Hepatocyte (in vitro differentiated cells): ENCODE results near the gene EPHB4. TPM values are rescaled to one million over a fixed set of nuclear protein-coding genes. Genes with fewer than 3 reads are reported as not detected.

ENCODE experiments used
- DNase-seq: peaks from one replicate; pipeline ENCODE4 v3.0.0-alpha.2; 2016; ENCODE audit warnings: low spot score
- H2AFZ ChIP-seq: fragments of 200-600 bp; sonication (generic); 2 replicates; pipeline ENCODE4 v1.6.0; 2016; ENCODE audit warnings: antibody characterized with exemption, mild to moderate bottlenecking
- H3K27ac ChIP-seq: fragments of 200-600 bp; sonication (generic); 2 replicates; pipeline ENCODE4 v1.5.1; 2016; ENCODE audit warnings: mild to moderate bottlenecking
- H3K27me3 ChIP-seq: fragments of 200-600 bp; sonication (generic); 2 replicates; pipeline ENCODE4 v1.6.1; 2016
- H3K36me3 ChIP-seq: fragments of 200-600 bp; sonication (generic); replicated peaks from 2 replicates; pipeline ENCODE4 v1.5.1; 2016; ENCODE audit warnings: low read depth; ENCODE audit not compliant: insufficient read depth
- H3K4me1 ChIP-seq: fragments of 200-600 bp; sonication (generic); 2 replicates; pipeline ENCODE4 v1.5.1; 2016; ENCODE audit warnings: mild to moderate bottlenecking, moderate library complexity; ENCODE audit not compliant: insufficient read depth
- H3K4me2 ChIP-seq: fragments of 200-600 bp; sonication (generic); 2 replicates; pipeline ENCODE4 v1.6.0; 2016
- H3K4me3 ChIP-seq: fragments of 200-600 bp; sonication (generic); 2 replicates; pipeline ENCODE4 v1.5.1; 2016; ENCODE audit warnings: mild to moderate bottlenecking
- H3K79me2 ChIP-seq: fragments of 200-600 bp; sonication (generic); 2 replicates; pipeline ENCODE4 v1.6.0; 2017; ENCODE audit warnings: mild to moderate bottlenecking
- H3K9me2 ChIP-seq: fragments of 200-600 bp; sonication (generic); replicated peaks from 2 replicates; pipeline ENCODE4 v1.6.0; 2017; ENCODE audit warnings: mild to moderate bottlenecking; ENCODE audit not compliant: insufficient read depth
- H3K9me3 ChIP-seq: fragments of 200-600 bp; sonication (generic); 2 replicates; pipeline ENCODE4 v1.5.1; 2016; ENCODE audit warnings: low read depth, mild to moderate bottlenecking
- H4K20me1 ChIP-seq: fragments of 200-600 bp; sonication (generic); 2 replicates; pipeline ENCODE4 v1.6.0; 2016; ENCODE audit warnings: mild to moderate bottlenecking; ENCODE audit not compliant: insufficient read depth, poor library complexity, severe bottlenecking
- EZH2 ChIP-seq: fragments of 200-600 bp; sonication (generic); IDR thresholded peaks from 2 replicates; pipeline ENCODE4 v1.6.1; 2016; ENCODE audit warnings: antibody characterized with exemption, mild to moderate bottlenecking, borderline replicate concordance
- EZH2phosphoT487 ChIP-seq: fragments of 200-600 bp; sonication (generic); IDR thresholded peaks from one replicate; pipeline ENCODE4 v1.6.1; 2018; ENCODE audit warnings: antibody characterized with exemption, mild to moderate bottlenecking, low read depth, moderate library complexity; ENCODE audit not compliant: unreplicated experiment, severe bottlenecking
- WGBS: methylation state at CpG from one replicate; pipeline ENCODE4 v1.1.6; 2016; ENCODE audit warnings: low lambda C conversion rate; ENCODE audit errors: missing lambda C conversion rate; 5-methylcytosine and 5-hydroxymethylcytosine counted together
- polyA plus RNA-seq: library from polyadenylated mRNA; unstranded; fragments of >200 nt; fragmentation: Nextera tagmentation; extraction: Ambion mirVana; gene quantifications from 2 replicates; pipeline ENCODE4 v1.2.1, GENCODE V29; 2016
- total RNA-seq: library from RNA; depleted of rRNA; stranded (reverse); fragments of >200 nt; gene quantifications from 2 replicates; pipeline ENCODE4 v1.2.3, GENCODE V29; 2014
- TF ChIP-seq, protein P1 (sequence below): fragments of 200-600 bp; sonication (generic); IDR thresholded peaks from 2 replicates; pipeline ENCODE4 v1.5.1; 2016; ENCODE audit warnings: antibody characterized with exemption, mild to moderate bottlenecking; ENCODE audit not compliant: poor library complexity

Gene EPHB4
- total and polyA plus RNA-seq, 2 experiments from 2014 or later: 51.6 to 61.1 TPM

DNA sequence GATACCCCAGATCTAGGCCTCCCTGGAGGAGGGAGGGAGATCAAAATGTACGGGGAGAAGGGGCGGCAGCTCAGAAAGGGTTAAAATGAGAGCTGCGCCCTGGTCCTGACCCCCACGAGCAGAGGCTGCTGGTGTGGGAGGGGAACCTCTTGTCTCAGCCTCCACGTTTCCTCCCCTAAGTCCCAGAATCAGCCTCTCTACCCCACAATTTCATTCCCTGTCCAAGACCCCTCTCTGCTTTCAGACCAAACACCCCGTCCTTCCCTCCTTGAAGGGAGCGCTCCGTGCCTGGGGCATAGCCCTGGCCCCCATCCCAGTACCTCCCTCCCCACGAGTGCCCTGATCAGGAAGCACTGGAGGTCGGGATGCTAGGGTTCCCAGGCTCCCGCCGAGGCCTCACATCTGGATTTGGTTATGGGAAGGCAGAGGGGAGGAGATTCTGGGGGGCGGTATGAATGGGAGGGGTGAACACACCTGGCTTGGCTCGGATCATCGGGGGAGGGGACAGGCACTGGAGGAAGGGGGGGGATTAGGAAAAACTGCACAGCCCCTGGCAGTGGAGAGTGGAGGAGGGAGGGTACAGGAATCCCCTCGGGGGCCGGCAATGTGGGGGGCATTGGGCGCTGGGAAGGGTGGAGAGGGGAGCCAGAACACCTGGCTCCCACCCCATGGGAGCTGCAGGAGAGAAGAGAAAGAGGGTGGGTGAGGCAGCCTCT is 2.7 kb downstream of the EPHB4 start:
- no peaks in the 10 kb centered on the region for H3K27me3 ChIP-seq
- H3K9me2 ChIP-seq: no peaks in the 10 kb centered on the region
- no peak overlapping the region for H3K4me3 ChIP-seq
- no peak overlapping the region for H3K27ac ChIP-seq
- 60% methylated on average over 13 of the region's 18 CpGs for WGBS
- H3K4me2 ChIP-seq: peak overlapping the region; percentile 97
- no peaks in the 10 kb centered on the region for H3K9me3 ChIP-seq
- peaks cover 22% of the 10 kb centered on the region for H3K4me1 ChIP-seq
- peaks cover 36% of the 10 kb centered on the region for H4K20me1 ChIP-seq
- peaks cover 68% of the 10 kb centered on the region for H3K79me2 ChIP-seq
- H2AFZ ChIP-seq: no peak overlapping the region
- DNase-seq: no peak
- TF ChIP-seq EZH2phosphoT487: no peak
- TF ChIP-seq, protein P1, sequence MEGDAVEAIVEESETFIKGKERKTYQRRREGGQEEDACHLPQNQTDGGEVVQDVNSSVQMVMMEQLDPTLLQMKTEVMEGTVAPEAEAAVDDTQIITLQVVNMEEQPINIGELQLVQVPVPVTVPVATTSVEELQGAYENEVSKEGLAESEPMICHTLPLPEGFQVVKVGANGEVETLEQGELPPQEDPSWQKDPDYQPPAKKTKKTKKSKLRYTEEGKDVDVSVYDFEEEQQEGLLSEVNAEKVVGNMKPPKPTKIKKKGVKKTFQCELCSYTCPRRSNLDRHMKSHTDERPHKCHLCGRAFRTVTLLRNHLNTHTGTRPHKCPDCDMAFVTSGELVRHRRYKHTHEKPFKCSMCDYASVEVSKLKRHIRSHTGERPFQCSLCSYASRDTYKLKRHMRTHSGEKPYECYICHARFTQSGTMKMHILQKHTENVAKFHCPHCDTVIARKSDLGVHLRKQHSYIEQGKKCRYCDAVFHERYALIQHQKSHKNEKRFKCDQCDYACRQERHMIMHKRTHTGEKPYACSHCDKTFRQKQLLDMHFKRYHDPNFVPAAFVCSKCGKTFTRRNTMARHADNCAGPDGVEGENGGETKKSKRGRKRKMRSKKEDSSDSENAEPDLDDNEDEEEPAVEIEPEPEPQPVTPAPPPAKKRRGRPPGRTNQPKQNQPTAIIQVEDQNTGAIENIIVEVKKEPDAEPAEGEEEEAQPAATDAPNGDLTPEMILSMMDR: no peak
- H3K36me3 ChIP-seq: no peaks in the 10 kb centered on the region

DNA sequence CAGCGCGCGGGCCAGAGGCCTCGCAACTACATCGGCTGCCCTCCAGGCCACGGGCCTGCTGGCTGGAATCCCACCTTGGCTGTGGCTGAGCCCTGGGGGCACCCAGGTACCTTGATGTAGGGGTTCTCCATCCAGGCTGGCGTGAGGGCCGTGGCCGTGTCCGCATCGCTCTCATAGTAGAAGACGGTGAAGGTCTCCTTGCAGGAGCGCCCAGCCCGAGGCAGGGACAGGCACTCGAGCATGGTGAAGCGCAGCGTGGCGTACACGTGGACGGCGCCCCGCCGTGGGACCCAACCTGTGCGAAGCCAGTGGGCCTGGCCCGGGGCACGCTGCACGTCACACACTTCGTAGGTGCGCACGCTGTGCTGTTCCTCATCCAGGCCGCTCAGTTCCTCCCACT is 3.8 kb downstream of the EPHB4 start:
- Histone ChIP-seq H3K36me3 (no peaks in the 10 kb centered on the region), H4K20me1 (peaks cover 36% of the 10 kb centered on the region)
- WGBS: 97% methylated on average over 31 of the region's 31 CpGs

DNA sequence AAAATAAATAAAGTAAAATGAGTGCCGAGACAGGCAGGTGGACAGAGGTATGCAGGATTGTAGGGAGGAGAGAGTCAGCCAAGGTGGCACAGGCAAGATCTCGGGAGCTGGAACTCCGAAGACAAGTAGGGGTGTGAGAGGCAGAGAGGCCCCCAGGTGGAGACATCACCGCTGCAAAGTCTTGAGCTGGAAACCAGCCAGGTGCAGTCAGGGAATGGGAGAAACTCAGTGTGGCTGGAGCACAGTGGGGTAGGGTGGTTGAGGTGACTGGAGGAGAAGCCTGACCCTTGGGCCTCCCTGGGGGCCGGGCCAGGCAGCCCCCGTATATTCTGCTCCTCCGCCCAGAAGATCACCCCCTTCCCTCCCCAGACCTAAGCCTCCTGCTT is 4.2 kb downstream of the EPHB4 start:
- Histone ChIP-seq H3K4me3 (no peak overlapping the region), H3K79me2 (peaks cover 55% of the 10 kb centered on the region), H4K20me1 (peaks cover 36% of the 10 kb centered on the region), H3K27me3 (no peaks in the 10 kb centered on the region), H3K36me3 (no peaks in the 10 kb centered on the region), H3K9me2 (no peaks in the 10 kb centered on the region), H3K27ac (no peak overlapping the region), H3K9me3 (no peaks in the 10 kb centered on the region), H3K4me2 (no peak overlapping the region), H3K4me1 (peaks cover 15% of the 10 kb centered on the region), H2AFZ (no peak overlapping the region)
- 90% methylated on average over 7 of the region's 7 CpGs for WGBS
- no peak for TF ChIP-seq EZH2phosphoT487
- TF ChIP-seq, protein P1: no peak
- TF ChIP-seq EZH2: no peak
- DNase-seq: no peak

More for the DNA sequence above, 3.8 kb downstream of the EPHB4 start:
- Histone ChIP-seq H3K4me2 (no peak overlapping the region), H3K79me2 (peaks cover 59% of the 10 kb centered on the region), H3K27me3 (no peaks in the 10 kb centered on the region), H3K9me2 (no peaks in the 10 kb centered on the region), H2AFZ (no peak overlapping the region), H3K27ac (no peak overlapping the region), H3K9me3 (no peaks in the 10 kb centered on the region), H3K4me1 (peaks cover 17% of the 10 kb centered on the region), H3K4me3 (no peak overlapping the region)
- TF ChIP-seq EZH2phosphoT487 (no peak), EZH2 (no peak)
- TF ChIP-seq, protein P1: no peak
- no peak for DNase-seq
